ENCODE measurements around the gene SCAF1. TPM values are rescaled to one million over a fixed set of nuclear protein-coding genes. Genes with fewer than 3 reads are reported as not detected.
A peak's percentile ranks its signal among the peaks of the same experiment; 100 is the strongest.

The SCAF1 gene
- total RNA-seq, 4 donors from 2014 or later: 19.2 to 50.9 (median 30.9) TPM

- H3K4me3 ChIP-seq: no peak overlapping the region
- peaks cover 23 to 60% (median 50%) of the 10 kb centered on the region in 4 donors for H3K36me3 ChIP-seq
- H3K9me3 ChIP-seq: no peaks in the 10 kb centered on the region
- intact Hi-C loops (cut with DNase I): no loop called here
- TF ChIP-seq CTCF (IDR thresholded peaks at IDR 0.05) (no peak), POLR2AphosphoS5 (IDR thresholded peaks at IDR 0.05) (no peak)
- DNase-seq (ENCODE audit: extremely low spot score): no peak
- H3K4me1 ChIP-seq: peaks cover 0 to 11% (median 9%) of the 10 kb centered on the region in 4 donors
- WGBS: 71% methylated on average over 11 of the region's 27 CpGs
- H3K27me3 ChIP-seq: no peaks in the 10 kb centered on the region
- H3K27ac ChIP-seq (replicated peaks in 1 of 4): no peak overlapping the region
Measured at GRCh38 chr19:49624967-49625910, 16.8 kb upstream of the SCAF1 start.

- peaks cover 7 to 21% (median 19%) of the 10 kb centered on the region in 4 donors for H3K4me1 ChIP-seq
- no peak for TF ChIP-seq CTCF (IDR thresholded peaks at IDR 0.05)
- no peak for TF ChIP-seq POLR2AphosphoS5 (IDR thresholded peaks at IDR 0.05)
- TF ChIP-seq POLR2A (IDR thresholded peaks at IDR 0.05; ENCODE audit: low read depth): no peak
- TF ChIP-seq EP300 (IDR thresholded peaks at IDR 0.05): no peak
- WGBS: 84% methylated on average over 11 of the region's 11 CpGs
- no peaks in the 10 kb centered on the region for H3K27me3 ChIP-seq
- peaks cover 22 to 51% (median 43%) of the 10 kb centered on the region in 4 donors for H3K36me3 ChIP-seq
- intact Hi-C loops (cut with DNase I): no loop called here
- H3K9me3 ChIP-seq: no peaks in the 10 kb centered on the region
- H3K4me3 ChIP-seq: no peak overlapping the region
- no peak overlapping the region for H3K27ac ChIP-seq (replicated peaks in 1 of 4)
- no peak for DNase-seq (ENCODE audit: extremely low spot score)
Measured at GRCh38 chr19:49626226-49626625, 15.8 kb upstream of the SCAF1 start.

- peaks cover 14 to 27% (median 26%) of the 10 kb centered on the region in 4 donors for H3K4me1 ChIP-seq
- no peak for DNase-seq (ENCODE audit: extremely low spot score)
- 83% methylated on average over 9 of the region's 9 CpGs for WGBS
- no peaks in the 10 kb centered on the region for H3K9me3 ChIP-seq
- no peak overlapping the region for H3K4me3 ChIP-seq
- intact Hi-C loops (cut with DNase I): no loop called here
- TF ChIP-seq CTCF (IDR thresholded peaks at IDR 0.05): no peak
- TF ChIP-seq POLR2AphosphoS5 (IDR thresholded peaks at IDR 0.05): no peak
- no peak for TF ChIP-seq POLR2A (IDR thresholded peaks at IDR 0.05; ENCODE audit: low read depth)
- TF ChIP-seq EP300 (IDR thresholded peaks at IDR 0.05): no peak
- H3K27me3 ChIP-seq: no peaks in the 10 kb centered on the region
- peaks cover 21 to 38% (median 28%) of the 10 kb centered on the region in 4 donors for H3K36me3 ChIP-seq
- no peak overlapping the region for H3K27ac ChIP-seq (replicated peaks in 1 of 4)
Measured at GRCh38 chr19:49629659-49630058, 12.3 kb upstream of the SCAF1 start.

DNA sequence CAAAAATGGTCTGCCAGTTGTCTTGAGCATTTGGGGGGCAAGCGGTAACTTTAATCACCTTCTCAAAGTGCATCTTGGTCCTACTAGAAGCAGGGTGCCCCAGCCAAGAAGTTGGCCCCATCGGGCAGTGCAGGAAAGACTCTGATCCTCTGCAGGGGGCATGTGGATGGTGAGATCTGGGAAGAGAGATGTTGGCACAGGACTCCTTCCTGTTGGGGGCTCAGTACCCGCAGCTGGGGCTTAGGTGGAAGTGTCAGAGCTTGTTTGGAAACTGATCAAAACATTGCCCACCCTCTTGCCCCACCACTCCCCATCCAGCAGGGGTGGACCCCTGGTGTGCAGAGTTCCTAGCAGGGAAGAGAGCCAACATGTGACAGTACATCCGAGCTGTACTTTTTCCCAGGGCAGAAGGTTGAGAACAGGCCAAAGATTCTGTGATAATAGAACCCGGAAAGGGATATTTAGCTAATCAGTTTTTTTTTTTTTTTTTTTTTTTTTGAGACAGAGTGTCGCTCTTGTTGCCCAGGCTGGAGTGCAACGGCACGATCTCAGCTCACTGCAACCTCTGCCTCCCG is 10.9 kb upstream of the SCAF1 start:
- H3K36me3 ChIP-seq: peaks cover 11 to 38% (median 28%) of the 10 kb centered on the region in 4 donors
- TF ChIP-seq POLR2A (IDR thresholded peaks at IDR 0.05; ENCODE audit: low read depth) (no peak), CTCF (IDR thresholded peaks at IDR 0.05) (no peak), POLR2AphosphoS5 (IDR thresholded peaks at IDR 0.05) (peak in 1 of 2 donors; percentile 42)
- WGBS: 38% methylated on average over 9 of the region's 9 CpGs
- peaks cover 25 to 39% (median 36%) of the 10 kb centered on the region in 4 donors for H3K4me1 ChIP-seq
- intact Hi-C loops (cut with DNase I): no loop called here
- no peaks in the 10 kb centered on the region for H3K27me3 ChIP-seq
- DNase-seq (ENCODE audit: extremely low spot score): no peak
- peak overlapping the region in 2 of 4 donors; percentile 24 to 50 for H3K27ac ChIP-seq (replicated peaks in 1 of 4)
- H3K9me3 ChIP-seq: no peaks in the 10 kb centered on the region
- H3K4me3 ChIP-seq: no peak overlapping the region

Measured in esophagus muscularis mucosa (tissue), 4 donors.